Esophagus (tissue), 2 donors: Measurements from ENCODE around the gene APOD. TPM values are rescaled to one million over a fixed set of nuclear protein-coding genes. Genes with fewer than 3 reads are reported as not detected.

Experiments used
- H3K27ac ChIP-seq, 2 donors: one replicate each; pipeline ENCODE4 v1.5.1; 2013; ENCODE audit warnings: low read depth in 2 of 2, mild to moderate bottlenecking in 2 of 2, inconsistent platforms in 1 of 2, low read length in 1 of 2, moderate library complexity in 1 of 2
- H3K27me3 ChIP-seq, 2 donors: one replicate each; pipeline ENCODE4 v1.6.1; 2013; ENCODE audit warnings: low read length in 2 of 2, control low read depth in 1 of 2, mild to moderate bottlenecking in 1 of 2; ENCODE audit not compliant: insufficient read depth in 2 of 2, control insufficient read depth in 1 of 2
- H3K36me3 ChIP-seq, 2 donors: one replicate each; pipeline ENCODE4 v1.6.1; 2013; ENCODE audit warnings: low read length in 1 of 2; ENCODE audit not compliant: control insufficient read depth in 2 of 2, insufficient read depth in 2 of 2
- H3K4me1 ChIP-seq, 2 donors: one replicate each; pipeline ENCODE4 v1.6.1; 2013; ENCODE audit warnings: low read length in 1 of 2; ENCODE audit not compliant: control insufficient read depth in 2 of 2, insufficient read depth in 2 of 2
- H3K4me3 ChIP-seq, 2 donors: one replicate each; pipeline ENCODE4 v1.5.1; 2013; ENCODE audit warnings: low read length in 2 of 2, mild to moderate bottlenecking in 2 of 2, low read depth in 1 of 2, moderate library complexity in 1 of 2
- H3K9me3 ChIP-seq, 2 donors: one replicate each; pipeline ENCODE4 v1.6.1; 2013; ENCODE audit warnings: mild to moderate bottlenecking in 2 of 2, low read depth in 1 of 2, low read length in 1 of 2, moderate library complexity in 1 of 2; ENCODE audit not compliant: control insufficient read depth in 2 of 2, insufficient read depth in 1 of 2
- WGBS, 2 donors: extraction: QIAGEN DNeasy Blood & Tissue Kit; methylation state at CpG; one replicate each; pipeline ENCODE4 v1.1.7; 2013; 5-methylcytosine and 5-hydroxymethylcytosine counted together
- polyA plus RNA-seq, 2 donors: library from polyadenylated mRNA; stranded (reverse); fragments of 200-250 nt; gene quantifications; one replicate each; pipeline ENCODE4 v1.2.3, GENCODE V29; 2013
- donor health status: healthy with polysubstance abuse.
- donor health status: Bipolar disorder and iron deficiency.

APOD gene
- polyA plus RNA-seq, 2 donors: 21.6 to 96.1 TPM

GRCh38 chr3:195574497-195575304 is 9.0 kb downstream of the APOD start:
- 76 to 79% methylated on average over 8 of the region's 8 CpGs for WGBS, 2 donors

GRCh38 chr3:195573611-195574496 is 9.9 kb downstream of the APOD start:
- no peak overlapping the region for H3K27ac ChIP-seq
- H3K9me3 ChIP-seq: peaks cover 0 to 2% of the 10 kb centered on the region in 2 donors
- WGBS, 2 donors: 93 to 96% methylated on average over 19 of the region's 19 CpGs
- H3K27me3 ChIP-seq: no peaks in the 10 kb centered on the region
- H3K4me3 ChIP-seq: no peak overlapping the region
- no peaks in the 10 kb centered on the region for H3K36me3 ChIP-seq
- no peaks in the 10 kb centered on the region for H3K4me1 ChIP-seq

More at GRCh38 chr3:195574497-195575304, 9.0 kb downstream of the APOD start:
- H3K4me3 ChIP-seq: no peak overlapping the region
- no peak overlapping the region for H3K27ac ChIP-seq
- no peaks in the 10 kb centered on the region for H3K27me3 ChIP-seq
- no peaks in the 10 kb centered on the region for H3K36me3 ChIP-seq
- no peaks in the 10 kb centered on the region for H3K4me1 ChIP-seq
- H3K9me3 ChIP-seq: peaks cover 0 to 2% of the 10 kb centered on the region in 2 donors

- no peak overlapping the region for H3K27ac ChIP-seq
- no peaks in the 10 kb centered on the region for H3K4me1 ChIP-seq
- no peaks in the 10 kb centered on the region for H3K27me3 ChIP-seq
- no peaks in the 10 kb centered on the region for H3K36me3 ChIP-seq
- H3K9me3 ChIP-seq: peaks cover 0 to 2% of the 10 kb centered on the region in 2 donors
- H3K4me3 ChIP-seq: no peak overlapping the region
- 85 to 86% methylated on average over 6 of the region's 6 CpGs for WGBS, 2 donors
These were observed 12.4 kb downstream of the APOD start for GRCh38 chr3:195571361-195571760.

DNA sequence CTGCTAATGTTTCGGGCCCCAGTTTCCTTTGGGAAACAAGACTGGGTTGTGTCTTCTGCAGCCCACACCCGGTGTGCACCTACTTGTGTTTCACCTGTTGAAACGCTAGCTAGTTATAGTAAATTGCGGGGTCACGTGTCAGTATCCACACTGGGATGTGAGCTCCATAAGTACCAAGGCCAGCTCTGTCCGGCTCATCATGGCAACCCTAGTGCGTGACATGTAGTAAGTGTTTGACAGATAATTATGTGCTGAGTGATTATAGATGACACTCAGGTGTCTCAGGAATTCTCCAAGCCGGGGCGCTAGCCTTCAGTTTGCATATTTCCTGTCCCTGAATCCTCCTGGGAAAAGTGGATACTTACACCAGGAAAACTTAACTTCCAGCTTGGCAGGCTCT is 12.8 kb downstream of the APOD start:
- no peak overlapping the region for H3K4me3 ChIP-seq
- H3K9me3 ChIP-seq: peaks cover 0 to 2% of the 10 kb centered on the region in 2 donors
- H3K27me3 ChIP-seq: no peaks in the 10 kb centered on the region
- no peaks in the 10 kb centered on the region for H3K4me1 ChIP-seq
- H3K36me3 ChIP-seq: no peaks in the 10 kb centered on the region
- H3K27ac ChIP-seq: no peak overlapping the region
- 87 to 89% methylated on average over 9 of the region's 9 CpGs for WGBS, 2 donors

GRCh38 chr3:195570344-195570743 is 13.4 kb downstream of the APOD start:
- Histone ChIP-seq H3K27ac (no peak overlapping the region), H3K27me3 (no peaks in the 10 kb centered on the region), H3K36me3 (no peaks in the 10 kb centered on the region), H3K4me3 (no peak overlapping the region), H3K4me1 (no peaks in the 10 kb centered on the region), H3K9me3 (peaks cover 0 to 2% of the 10 kb centered on the region in 2 donors)
- 80 to 87% methylated on average over 6 of the region's 6 CpGs for WGBS, 2 donors

DNA sequence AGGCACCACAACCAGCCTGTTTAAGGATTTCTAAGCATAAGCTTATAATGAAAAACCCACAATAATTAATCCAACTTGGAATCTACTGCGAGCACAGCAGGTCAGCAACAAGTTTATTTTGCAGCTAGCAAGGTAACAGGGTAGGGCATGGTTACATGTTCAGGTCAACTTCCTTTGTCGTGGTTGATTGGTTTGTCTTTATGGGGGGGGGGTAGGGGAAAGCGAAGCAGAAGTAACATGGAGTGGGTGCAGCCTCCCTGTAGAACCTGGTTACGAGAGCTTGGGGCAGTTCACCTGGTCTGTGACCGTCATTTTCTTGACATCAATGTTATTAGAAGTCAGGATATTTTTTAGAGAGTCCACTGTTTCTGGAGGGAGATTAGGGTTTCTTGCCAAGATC is 15.1 kb downstream of the APOD start:
- Histone ChIP-seq H3K9me3 (no peaks in the 10 kb centered on the region), H3K36me3 (no peaks in the 10 kb centered on the region), H3K4me3 (no peak overlapping the region), H3K27ac (no peak overlapping the region), H3K27me3 (no peaks in the 10 kb centered on the region), H3K4me1 (no peaks in the 10 kb centered on the region)
- 81 to 83% methylated on average over 5 of the region's 5 CpGs for WGBS, 2 donors

DNA sequence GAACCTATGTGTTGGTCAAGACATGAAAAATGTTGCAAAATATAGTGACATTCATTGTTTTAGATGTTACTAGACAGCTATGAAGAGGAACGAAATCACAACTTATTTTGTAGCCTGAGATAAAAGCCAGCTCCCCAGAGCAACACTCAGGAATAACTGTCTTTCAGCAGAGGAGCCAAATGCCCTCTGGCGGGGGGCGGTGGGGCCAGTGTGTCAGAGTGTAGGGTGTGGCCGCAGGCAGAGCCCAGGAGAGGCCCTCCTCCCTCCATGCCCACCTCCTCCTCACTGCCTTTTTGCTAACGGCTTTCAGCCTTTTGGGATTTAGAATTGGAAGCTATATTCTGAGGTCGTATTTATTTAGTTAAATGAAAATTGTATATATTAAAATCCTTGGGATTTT is 16.9 kb downstream of the APOD start:
- H3K9me3 ChIP-seq: no peaks in the 10 kb centered on the region
- no peaks in the 10 kb centered on the region for H3K36me3 ChIP-seq
- H3K27ac ChIP-seq: no peak overlapping the region
- no peaks in the 10 kb centered on the region for H3K27me3 ChIP-seq
- H3K4me3 ChIP-seq: no peak overlapping the region
- H3K4me1 ChIP-seq: no peaks in the 10 kb centered on the region
- 42 to 56% methylated on average over 6 of the region's 6 CpGs for WGBS, 2 donors

GRCh38 chr3:195565716-195566115 is 18.0 kb downstream of the APOD start:
- no peaks in the 10 kb centered on the region for H3K36me3 ChIP-seq
- 60 to 68% methylated on average over 7 of the region's 7 CpGs for WGBS, 2 donors
- no peaks in the 10 kb centered on the region for H3K9me3 ChIP-seq
- no peak overlapping the region for H3K4me3 ChIP-seq
- no peaks in the 10 kb centered on the region for H3K27me3 ChIP-seq
- no peak overlapping the region for H3K27ac ChIP-seq
- H3K4me1 ChIP-seq: no peaks in the 10 kb centered on the region

DNA sequence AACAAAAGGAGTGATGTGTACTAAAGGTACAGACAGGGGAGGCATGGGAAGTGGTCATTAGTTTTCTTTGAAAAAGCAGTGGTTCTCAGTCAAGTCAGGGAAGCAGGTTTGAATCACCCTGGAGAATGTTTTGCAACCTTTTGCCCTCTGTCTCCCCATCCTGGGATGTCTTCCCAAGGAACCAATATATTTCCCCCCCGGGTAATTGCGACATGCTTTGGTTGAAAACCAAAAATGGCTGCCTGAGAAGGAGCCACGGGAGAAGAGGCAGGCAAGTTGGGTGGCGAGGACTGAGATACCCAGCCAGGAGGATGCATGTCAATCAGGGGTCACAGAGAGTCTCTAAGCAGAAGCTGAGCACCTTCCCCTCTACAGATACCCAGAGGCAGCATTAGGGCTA is 20.4 kb downstream of the APOD start:
- Histone ChIP-seq H3K9me3 (no peaks in the 10 kb centered on the region), H3K27me3 (no peaks in the 10 kb centered on the region), H3K4me1 (no peaks in the 10 kb centered on the region), H3K27ac (no peak overlapping the region), H3K4me3 (no peak overlapping the region), H3K36me3 (no peaks in the 10 kb centered on the region)
- 85% methylated on average over 4 of the region's 4 CpGs for WGBS, 2 donors
